UCSD-AML1 (cell line): ENCODE measurements around the gene U2AF1L4.

Experiments
- DNase-seq: peaks from one replicate; lab custom pipeline; 2025; ENCODE audit not compliant: unreplicated experiment; lab: John Stamatoyannopoulos, UW

The U2AF1L4 gene

DNA sequence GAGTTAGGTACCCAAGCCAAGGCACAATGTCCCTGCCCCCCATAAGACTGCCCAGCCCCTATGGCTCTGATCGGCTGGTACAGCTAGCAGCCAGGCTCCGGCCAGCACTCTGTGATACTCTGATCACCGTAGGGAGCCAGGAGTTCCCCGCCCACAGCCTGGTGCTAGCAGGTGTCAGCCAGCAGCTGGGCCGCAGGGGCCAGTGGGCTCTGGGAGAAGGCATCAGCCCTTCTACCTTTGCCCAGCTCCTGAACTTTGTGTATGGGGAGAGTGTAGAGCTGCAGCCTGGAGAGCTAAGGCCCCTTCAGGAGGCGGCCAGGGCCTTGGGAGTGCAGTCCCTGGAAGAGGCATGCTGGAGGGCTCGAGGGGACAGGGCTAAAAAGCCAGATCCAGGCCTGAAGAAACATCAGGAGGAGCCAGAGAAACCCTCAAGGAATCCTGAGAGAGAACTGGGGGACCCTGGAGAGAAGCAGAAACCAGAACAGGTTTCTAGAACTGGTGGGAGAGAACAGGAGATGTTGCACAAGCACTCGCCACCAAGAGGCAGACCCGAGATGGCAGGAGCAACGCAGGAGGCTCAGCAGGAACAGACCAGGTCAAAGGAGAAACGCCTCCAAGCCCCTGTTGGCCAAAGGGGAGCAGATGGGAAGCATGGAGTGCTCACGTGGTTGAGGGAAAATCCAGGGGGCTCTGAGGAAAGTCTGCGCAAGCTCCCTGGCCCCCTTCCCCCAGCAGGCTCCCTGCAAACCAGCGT lies 30.4 kb downstream of the U2AF1L4 start:
- no peak for DNase-seq

- DNase-seq = no peak
Observed at GRCh38 chr19:35713904-35714495, 31.2 kb downstream of the U2AF1L4 start.

GRCh38 chr19:35713506-35713850 lies 31.7 kb downstream of the U2AF1L4 start:
- no peak for DNase-seq

DNA sequence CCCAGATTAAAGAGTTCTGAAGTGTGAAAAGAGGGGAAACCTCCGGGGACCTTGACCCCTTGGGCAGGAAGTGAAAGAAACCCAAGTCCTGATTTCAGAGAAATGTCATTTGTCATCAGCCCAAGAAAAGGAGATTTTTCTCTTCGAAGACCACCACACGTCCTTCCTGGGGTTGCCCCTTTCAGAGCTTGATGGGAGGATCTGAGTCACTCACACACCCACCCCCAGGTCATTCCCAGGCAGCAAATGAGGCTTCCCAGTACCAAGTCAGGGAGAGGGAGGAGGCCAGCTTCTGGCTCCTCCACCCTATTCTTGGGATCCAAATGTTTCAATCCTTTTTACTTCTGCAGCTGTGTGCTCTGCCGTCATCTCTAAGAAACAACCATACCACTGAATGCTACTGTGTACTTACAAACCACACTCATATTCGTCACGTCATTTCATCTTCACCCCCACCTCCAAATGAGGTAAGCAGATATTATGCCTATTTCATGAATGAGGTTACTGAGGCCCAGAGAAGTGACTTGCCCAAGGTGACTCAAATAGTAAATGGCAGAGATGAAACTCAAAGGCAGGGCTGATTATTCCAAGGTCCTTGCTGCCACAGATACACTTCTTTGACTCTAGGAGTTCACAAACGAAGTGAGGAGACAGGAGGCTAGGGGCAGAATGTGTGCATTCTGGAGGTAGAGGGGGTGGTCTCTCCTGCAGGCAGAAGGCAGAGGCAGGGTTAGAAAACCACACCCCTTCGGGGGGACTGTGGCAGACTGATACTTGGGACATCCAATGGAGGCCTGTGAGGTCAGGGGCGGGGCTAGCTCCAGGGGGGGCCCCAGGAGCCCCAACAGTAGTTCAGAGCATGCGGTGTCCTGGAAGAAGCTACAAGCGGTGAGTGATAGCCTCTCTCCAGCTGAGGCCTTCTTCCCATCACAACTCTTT lies 32.4 kb downstream of the U2AF1L4 start:
- no peak for DNase-seq

- no peak for DNase-seq
Observed at GRCh38 chr19:35710784-35711723, 34.2 kb downstream of the U2AF1L4 start.

DNA sequence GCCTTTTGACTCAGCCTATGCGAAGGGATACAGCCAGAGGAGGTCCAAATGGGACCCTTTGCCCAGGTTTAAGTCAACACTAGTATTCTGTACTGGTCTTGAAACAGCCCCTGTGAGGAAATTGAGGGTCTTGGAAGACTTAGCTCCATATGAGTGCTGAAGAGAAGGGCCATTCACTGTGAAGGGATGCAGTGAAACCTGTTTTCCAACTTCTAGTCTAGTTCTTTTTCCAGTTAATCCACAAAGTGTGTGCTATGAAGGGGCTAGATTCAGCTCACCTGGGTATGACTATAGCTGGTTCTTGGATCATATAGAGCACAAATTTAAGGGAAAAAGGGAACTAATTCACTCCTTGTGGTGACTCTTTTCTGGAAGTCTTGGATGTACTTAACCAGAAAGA lies 36.8 kb downstream of the U2AF1L4 start:
- no peak for DNase-seq

GRCh38 chr19:35704218-35704617 lies 41.0 kb downstream of the U2AF1L4 start, which contains the start of gene ZBTB32:
Gene ZBTB32 (plus strand): TSS chr19:35704558. CDS start chr19:35714627, 10,069 bp downstream.
- peak; percentile 56 for DNase-seq

DNA sequence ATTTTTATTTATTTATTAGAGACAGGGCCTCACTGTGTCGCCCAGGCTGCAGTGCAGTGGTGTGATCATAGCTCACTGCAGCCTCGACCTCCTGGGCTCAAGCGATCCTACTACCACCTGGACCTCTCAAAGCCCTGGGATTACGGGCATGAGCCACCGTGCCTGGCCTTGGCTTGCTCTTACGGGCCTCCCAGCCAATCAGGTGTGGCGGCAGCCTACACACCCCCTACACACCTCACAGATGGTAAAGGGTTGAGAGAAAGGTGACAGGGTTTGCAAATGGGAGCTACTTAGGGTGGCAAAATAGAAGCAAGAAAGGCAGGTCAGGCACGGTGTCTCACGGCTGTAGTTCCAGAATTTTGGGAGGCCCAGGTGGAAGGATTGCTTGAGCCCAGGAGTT lies 41.9 kb downstream of the U2AF1L4 start:
- no peak for DNase-seq

- DNase-seq = peak; percentile 90
Observed at GRCh38 chr19:35702223-35703012, 42.8 kb downstream of the U2AF1L4 start.

- DNase-seq = no peak
Observed at GRCh38 chr19:35696835-35697234, 48.4 kb downstream of the U2AF1L4 start.

GRCh38 chr19:35695895-35696422 lies 49.3 kb downstream of the U2AF1L4 start:
- no peak for DNase-seq

GRCh38 chr19:35693835-35694599 lies 51.2 kb downstream of the U2AF1L4 start:
- DNase-seq = peak; percentile 85

- DNase-seq = no peak
Observed at GRCh38 chr19:35693422-35693821, 51.8 kb downstream of the U2AF1L4 start.
